Measurements from ENCODE around the gene MAP3K7CL. TPM values are rescaled to one million over a fixed set of nuclear protein-coding genes. Genes with fewer than 3 reads are reported as not detected.

The MAP3K7CL gene
- total RNA-seq, 1 donor from 2014 or later, result 1.2 TPM

DNA sequence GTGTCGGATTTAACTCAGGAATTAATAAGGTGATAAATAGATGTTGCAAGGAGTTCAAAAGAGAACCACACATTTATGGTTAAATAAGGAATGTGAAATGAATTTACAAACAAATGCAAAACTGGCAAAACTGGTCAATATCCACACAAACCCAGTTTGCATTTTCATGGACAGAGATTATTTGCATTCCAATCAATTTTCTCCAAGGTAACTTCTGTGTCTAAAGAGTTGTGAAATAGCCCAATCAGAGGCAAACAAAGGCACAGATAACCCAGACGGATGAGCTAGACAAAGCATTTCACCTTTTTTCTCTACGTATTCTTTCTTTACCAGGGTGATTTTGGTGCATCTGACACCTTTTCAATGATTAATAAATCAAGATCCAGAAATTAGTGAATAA is 63.9 kb downstream of the MAP3K7CL start:
- peaks cover 2% of the 10 kb centered on the region for H3K36me3 Mint-ChIP-seq (ENCODE audit: insufficient read depth)
- H3K4me3 Mint-ChIP-seq (ENCODE audit: low read depth), result peak overlapping the region; percentile 33
- no peak for DNase-seq (ENCODE audit: low spot score, unreplicated experiment)
- H3K27ac Mint-ChIP-seq, result peak overlapping the region; percentile 79
- H3K9me3 Mint-ChIP-seq (ENCODE audit: low read depth), result peaks cover 14% of the 10 kb centered on the region
- H3K4me1 Mint-ChIP-seq (ENCODE audit: low read depth), result peaks cover 25% of the 10 kb centered on the region
- TF ChIP-seq, protein P1, sequence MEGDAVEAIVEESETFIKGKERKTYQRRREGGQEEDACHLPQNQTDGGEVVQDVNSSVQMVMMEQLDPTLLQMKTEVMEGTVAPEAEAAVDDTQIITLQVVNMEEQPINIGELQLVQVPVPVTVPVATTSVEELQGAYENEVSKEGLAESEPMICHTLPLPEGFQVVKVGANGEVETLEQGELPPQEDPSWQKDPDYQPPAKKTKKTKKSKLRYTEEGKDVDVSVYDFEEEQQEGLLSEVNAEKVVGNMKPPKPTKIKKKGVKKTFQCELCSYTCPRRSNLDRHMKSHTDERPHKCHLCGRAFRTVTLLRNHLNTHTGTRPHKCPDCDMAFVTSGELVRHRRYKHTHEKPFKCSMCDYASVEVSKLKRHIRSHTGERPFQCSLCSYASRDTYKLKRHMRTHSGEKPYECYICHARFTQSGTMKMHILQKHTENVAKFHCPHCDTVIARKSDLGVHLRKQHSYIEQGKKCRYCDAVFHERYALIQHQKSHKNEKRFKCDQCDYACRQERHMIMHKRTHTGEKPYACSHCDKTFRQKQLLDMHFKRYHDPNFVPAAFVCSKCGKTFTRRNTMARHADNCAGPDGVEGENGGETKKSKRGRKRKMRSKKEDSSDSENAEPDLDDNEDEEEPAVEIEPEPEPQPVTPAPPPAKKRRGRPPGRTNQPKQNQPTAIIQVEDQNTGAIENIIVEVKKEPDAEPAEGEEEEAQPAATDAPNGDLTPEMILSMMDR (IDR thresholded peaks at IDR 0.05; ENCODE audit: unreplicated experiment), result no peak
- no peaks in the 10 kb centered on the region for H3K27me3 Mint-ChIP-seq

DNA sequence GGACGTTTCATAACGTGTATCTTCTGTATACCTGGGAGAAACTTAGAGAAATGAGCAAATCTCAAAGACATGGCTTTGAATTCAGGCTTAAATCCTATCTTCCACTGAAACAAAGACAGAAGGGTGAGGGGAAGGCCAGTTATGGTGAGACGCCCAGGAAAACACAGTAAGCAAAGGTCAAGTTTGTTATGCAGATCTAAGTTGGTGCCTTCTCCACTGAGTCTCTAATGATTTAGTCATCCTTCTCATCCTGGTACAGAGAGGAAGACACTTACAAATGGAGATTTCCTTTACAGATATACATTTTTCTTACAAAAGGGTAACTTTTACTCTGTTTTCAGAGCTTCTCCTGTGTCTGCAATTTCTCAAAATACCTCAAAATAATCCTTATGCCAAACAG is 64.4 kb downstream of the MAP3K7CL start:
- Mint-ChIP-seq H3K36me3 (ENCODE audit: insufficient read depth) (peaks cover 2% of the 10 kb centered on the region), H3K27ac (peak overlapping the region; percentile 79), H3K4me1 (ENCODE audit: low read depth) (peaks cover 25% of the 10 kb centered on the region), H3K9me3 (ENCODE audit: low read depth) (peaks cover 14% of the 10 kb centered on the region), H3K27me3 (no peaks in the 10 kb centered on the region), H3K4me3 (ENCODE audit: low read depth) (peak overlapping the region; percentile 33)
- DNase-seq (ENCODE audit: low spot score, unreplicated experiment), result no peak
- TF ChIP-seq, protein P1 (IDR thresholded peaks at IDR 0.05; ENCODE audit: unreplicated experiment), result no peak

DNA sequence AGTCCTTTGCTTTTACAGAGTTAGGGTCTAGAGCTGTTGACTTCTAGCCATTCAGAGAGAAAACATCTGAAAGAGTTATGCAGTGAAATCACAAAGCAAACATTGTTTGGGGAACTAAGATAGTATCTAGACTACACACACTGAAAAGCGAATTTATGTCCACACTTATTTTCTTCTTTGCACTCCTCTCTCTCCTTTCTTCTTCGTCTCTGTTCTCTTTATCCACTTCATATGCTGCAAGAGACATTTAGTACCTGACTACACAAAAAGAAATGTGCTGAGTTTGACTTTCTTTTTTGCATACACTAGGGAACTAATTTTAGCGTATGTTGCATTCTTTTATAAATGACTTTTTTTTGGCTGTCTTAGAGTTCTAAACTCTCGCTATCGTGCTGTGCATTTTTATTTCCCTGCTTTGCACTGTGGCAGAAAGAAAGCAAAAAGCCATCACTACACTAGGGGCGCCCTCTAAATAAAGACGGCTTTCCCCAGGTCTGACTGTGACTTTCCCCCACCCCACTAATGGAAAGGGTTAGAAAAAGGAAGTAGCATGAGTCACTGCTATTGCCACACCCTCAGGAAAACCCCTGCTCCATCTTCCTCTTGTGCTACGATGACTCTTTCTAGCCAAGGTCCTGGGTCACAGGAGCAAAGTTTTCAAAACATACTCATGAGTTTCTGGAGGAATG is 65.7 kb downstream of the MAP3K7CL start:
- Mint-ChIP-seq H3K27me3 (no peaks in the 10 kb centered on the region), H3K9me3 (ENCODE audit: low read depth) (peaks cover 18% of the 10 kb centered on the region), H3K36me3 (ENCODE audit: insufficient read depth) (peaks cover 4% of the 10 kb centered on the region), H3K4me3 (ENCODE audit: low read depth) (no peak overlapping the region), H3K4me1 (ENCODE audit: low read depth) (peaks cover 25% of the 10 kb centered on the region), H3K27ac (no peak overlapping the region)
- TF ChIP-seq, protein P1 (IDR thresholded peaks at IDR 0.05; ENCODE audit: unreplicated experiment), result no peak
- DNase-seq (ENCODE audit: low spot score, unreplicated experiment), result no peak

DNA sequence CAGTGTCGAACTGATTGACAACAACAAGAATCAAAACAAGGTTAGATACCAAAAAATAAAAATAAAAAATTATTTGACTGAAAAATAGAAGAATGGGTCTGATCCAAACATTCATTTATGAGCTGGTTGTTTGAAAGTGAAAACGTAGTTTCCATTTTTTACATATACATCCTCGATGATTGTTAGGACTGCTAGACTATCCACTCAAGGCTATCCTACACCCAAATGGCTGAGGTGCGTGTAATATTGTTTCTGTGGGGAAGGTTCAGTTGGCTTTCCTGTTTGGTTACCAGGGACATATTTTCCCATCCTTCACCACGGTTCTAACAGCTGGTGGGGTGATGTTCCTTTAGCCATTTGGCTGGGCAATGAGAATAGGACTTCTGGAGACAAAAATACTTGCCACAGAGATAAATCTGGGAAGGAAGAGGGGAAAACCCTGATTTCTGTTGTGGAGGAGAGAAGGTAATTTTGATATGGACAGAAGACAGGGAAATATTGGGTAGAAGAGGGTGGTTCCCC is 66.3 kb downstream of the MAP3K7CL start:
- Mint-ChIP-seq H3K4me3 (ENCODE audit: low read depth) (no peak overlapping the region), H3K9me3 (ENCODE audit: low read depth) (peaks cover 19% of the 10 kb centered on the region), H3K4me1 (ENCODE audit: low read depth) (peaks cover 25% of the 10 kb centered on the region), H3K27me3 (no peaks in the 10 kb centered on the region), H3K36me3 (ENCODE audit: insufficient read depth) (peaks cover 4% of the 10 kb centered on the region), H3K27ac (no peak overlapping the region)
- DNase-seq (ENCODE audit: low spot score, unreplicated experiment), result no peak
- TF ChIP-seq, protein P1 (IDR thresholded peaks at IDR 0.05; ENCODE audit: unreplicated experiment), result no peak

DNA sequence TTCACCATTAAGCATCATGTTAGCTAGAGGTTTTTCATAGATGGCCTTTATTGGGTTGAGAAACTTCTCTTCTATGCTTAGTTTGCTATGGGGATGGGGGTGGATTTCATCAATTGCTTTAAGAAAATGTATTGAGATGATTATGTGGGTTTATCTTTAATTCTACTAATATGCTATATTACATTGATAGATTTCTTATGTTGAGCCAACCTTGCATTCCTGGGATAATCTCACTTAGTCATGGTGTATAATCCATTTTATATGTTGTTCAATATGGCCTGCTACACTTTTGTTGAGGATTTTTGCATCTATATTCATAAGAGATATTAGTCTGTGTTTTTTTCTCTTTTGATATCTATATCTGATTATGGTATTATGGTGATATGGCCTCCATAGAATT is 70.7 kb downstream of the MAP3K7CL start:
- Mint-ChIP-seq H3K27ac (no peak overlapping the region), H3K9me3 (ENCODE audit: low read depth) (peaks cover 26% of the 10 kb centered on the region), H3K27me3 (no peaks in the 10 kb centered on the region), H3K4me1 (ENCODE audit: low read depth) (peaks cover 5% of the 10 kb centered on the region), H3K36me3 (ENCODE audit: insufficient read depth) (peaks cover 4% of the 10 kb centered on the region), H3K4me3 (ENCODE audit: low read depth) (no peak overlapping the region)
- no peak for DNase-seq (ENCODE audit: low spot score, unreplicated experiment)
- TF ChIP-seq, protein P1 (IDR thresholded peaks at IDR 0.05; ENCODE audit: unreplicated experiment), result no peak
